ENCODE results near the gene KCNK10. TPM values are rescaled to one million over a fixed set of nuclear protein-coding genes. Genes with fewer than 3 reads are reported as not detected.

Gene KCNK10
- total RNA-seq, 1 donor, result under 0.01 TPM

GRCh38 chr14:88189417-88190191 lies 133.5 kb downstream of the KCNK10 start:
- Histone ChIP-seq H3K4me2 (ENCODE audit: insufficient read depth, low read length) (peak overlapping the region; percentile 63), H3K36me3 (ENCODE audit: insufficient read depth, low read length) (no peaks in the 10 kb centered on the region), H3K79me2 (ENCODE audit: insufficient read depth, low read length) (no peaks in the 10 kb centered on the region), H4K20me1 (ENCODE audit: insufficient read depth, low read length) (no peaks in the 10 kb centered on the region), H2AFZ (ENCODE audit: low read length) (peak overlapping the region; percentile 2), H3K4me3 (ENCODE audit: insufficient read depth, low read length) (no peak overlapping the region), H3K27me3 (ENCODE audit: insufficient read depth, low read length) (peaks cover 3% of the 10 kb centered on the region), H3K4me1 (ENCODE audit: insufficient read depth, low read length) (peaks cover 3% of the 10 kb centered on the region), H3K27ac (ENCODE audit: low read depth, low read length) (no peak overlapping the region), H3K9me3 (ENCODE audit: low read depth, low read length) (no peaks in the 10 kb centered on the region)
- peak; percentile 81 for TF ChIP-seq CTCF (IDR thresholded peaks at IDR 0.05; ENCODE audit: extremely low read depth, low read depth, low read length)
- DNase-seq (ENCODE audit: insufficient read length, low spot score, missing footprints), result peak; percentile 96

- DNase-seq (ENCODE audit: insufficient read length, low spot score, missing footprints), result no peak
- Histone ChIP-seq H3K27ac (ENCODE audit: low read depth, low read length) (no peak overlapping the region), H3K9me3 (ENCODE audit: low read depth, low read length) (no peaks in the 10 kb centered on the region), H3K4me2 (ENCODE audit: insufficient read depth, low read length) (peak overlapping the region; percentile 63), H3K4me1 (ENCODE audit: insufficient read depth, low read length) (peaks cover 3% of the 10 kb centered on the region), H4K20me1 (ENCODE audit: insufficient read depth, low read length) (no peaks in the 10 kb centered on the region), H3K4me3 (ENCODE audit: insufficient read depth, low read length) (no peak overlapping the region), H3K27me3 (ENCODE audit: insufficient read depth, low read length) (peaks cover 3% of the 10 kb centered on the region), H3K79me2 (ENCODE audit: insufficient read depth, low read length) (no peaks in the 10 kb centered on the region), H2AFZ (ENCODE audit: low read length) (peak overlapping the region; percentile 2), H3K36me3 (ENCODE audit: insufficient read depth, low read length) (no peaks in the 10 kb centered on the region)
- no peak for TF ChIP-seq CTCF (IDR thresholded peaks at IDR 0.05; ENCODE audit: extremely low read depth, low read depth, low read length)
These were observed 134.2 kb downstream of the KCNK10 start for GRCh38 chr14:88188745-88189416.

GRCh38 chr14:88185843-88186242 lies 137.2 kb downstream of the KCNK10 start:
- Histone ChIP-seq H3K36me3 (ENCODE audit: insufficient read depth, low read length) (no peaks in the 10 kb centered on the region), H3K4me2 (ENCODE audit: insufficient read depth, low read length) (no peak overlapping the region), H4K20me1 (ENCODE audit: insufficient read depth, low read length) (no peaks in the 10 kb centered on the region), H3K27ac (ENCODE audit: low read depth, low read length) (no peak overlapping the region), H3K27me3 (ENCODE audit: insufficient read depth, low read length) (no peaks in the 10 kb centered on the region), H3K79me2 (ENCODE audit: insufficient read depth, low read length) (no peaks in the 10 kb centered on the region), H3K9me3 (ENCODE audit: low read depth, low read length) (no peaks in the 10 kb centered on the region), H3K4me3 (ENCODE audit: insufficient read depth, low read length) (no peak overlapping the region), H3K4me1 (ENCODE audit: insufficient read depth, low read length) (peaks cover 3% of the 10 kb centered on the region), H2AFZ (ENCODE audit: low read length) (no peak overlapping the region)
- no peak for TF ChIP-seq CTCF (IDR thresholded peaks at IDR 0.05; ENCODE audit: extremely low read depth, low read depth, low read length)
- DNase-seq (ENCODE audit: insufficient read length, low spot score, missing footprints), result no peak

- no peak for DNase-seq (ENCODE audit: insufficient read length, low spot score, missing footprints)
These were observed 138.1 kb downstream of the KCNK10 start for GRCh38 chr14:88184956-88185355.

More at GRCh38 chr14:88184956-88185355, 138.1 kb downstream of the KCNK10 start:
- H4K20me1 ChIP-seq (ENCODE audit: insufficient read depth, low read length), result no peaks in the 10 kb centered on the region
- TF ChIP-seq CTCF (IDR thresholded peaks at IDR 0.05; ENCODE audit: extremely low read depth, low read depth, low read length), result no peak
- H3K4me2 ChIP-seq (ENCODE audit: insufficient read depth, low read length), result no peak overlapping the region
- H3K79me2 ChIP-seq (ENCODE audit: insufficient read depth, low read length), result no peaks in the 10 kb centered on the region
- no peak overlapping the region for H2AFZ ChIP-seq (ENCODE audit: low read length)
- peaks cover 3% of the 10 kb centered on the region for H3K4me1 ChIP-seq (ENCODE audit: insufficient read depth, low read length)
- no peaks in the 10 kb centered on the region for H3K9me3 ChIP-seq (ENCODE audit: low read depth, low read length)
- H3K27ac ChIP-seq (ENCODE audit: low read depth, low read length), result no peak overlapping the region
- H3K36me3 ChIP-seq (ENCODE audit: insufficient read depth, low read length), result no peaks in the 10 kb centered on the region
- no peaks in the 10 kb centered on the region for H3K27me3 ChIP-seq (ENCODE audit: insufficient read depth, low read length)
- H3K4me3 ChIP-seq (ENCODE audit: insufficient read depth, low read length), result no peak overlapping the region
